HL-60 (cell line): ENCODE data around the gene TNIK.

Experiments
- POLR2AphosphoS5 ChIP-seq: IDR thresholded peaks from 2 replicates; pipeline ENCODE4 v1.6.1; 2012; ENCODE audit warnings: low read depth
- TF ChIP-seq, protein P1 (sequence below): IDR thresholded peaks from one replicate; pipeline ENCODE4 v1.5.1; 2011; ENCODE audit warnings: low read length, control low read depth, inconsistent platforms; ENCODE audit not compliant: insufficient read depth

DNA sequence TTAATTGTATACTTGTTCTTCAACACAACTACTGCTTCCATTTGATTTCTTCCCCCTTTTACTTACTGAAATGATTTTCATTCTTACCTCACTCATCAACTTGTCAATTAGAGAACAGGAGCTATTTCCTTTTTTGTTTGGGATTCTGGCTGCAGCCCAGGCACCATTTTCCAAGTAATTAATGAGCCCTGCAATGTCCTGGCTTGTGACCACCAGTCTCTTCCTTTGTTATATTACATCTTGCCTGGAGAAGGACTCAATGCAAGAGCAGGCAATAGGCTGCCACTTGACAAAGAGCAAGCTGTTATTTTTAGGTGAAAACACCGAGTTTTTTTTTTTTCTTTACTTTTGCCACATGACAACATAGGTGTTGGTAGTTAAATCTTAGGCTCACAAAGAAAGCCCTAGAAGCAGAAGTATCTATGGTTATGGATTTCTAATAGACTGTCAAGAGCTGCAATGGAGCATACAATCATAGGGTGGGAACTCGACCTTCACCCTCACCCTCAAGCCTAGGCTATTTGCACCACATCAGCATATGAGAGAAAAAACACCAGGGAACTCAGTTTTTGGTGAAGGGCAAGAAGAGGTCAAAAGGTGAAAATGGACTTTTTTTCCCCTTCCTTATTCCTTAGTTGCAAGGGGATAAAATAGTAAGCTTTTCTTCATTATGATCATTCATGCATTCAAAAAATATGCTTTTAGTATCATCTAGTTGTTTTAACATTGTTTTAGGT is 114.9 kb downstream of the TNIK start:
- TF ChIP-seq, protein P1, sequence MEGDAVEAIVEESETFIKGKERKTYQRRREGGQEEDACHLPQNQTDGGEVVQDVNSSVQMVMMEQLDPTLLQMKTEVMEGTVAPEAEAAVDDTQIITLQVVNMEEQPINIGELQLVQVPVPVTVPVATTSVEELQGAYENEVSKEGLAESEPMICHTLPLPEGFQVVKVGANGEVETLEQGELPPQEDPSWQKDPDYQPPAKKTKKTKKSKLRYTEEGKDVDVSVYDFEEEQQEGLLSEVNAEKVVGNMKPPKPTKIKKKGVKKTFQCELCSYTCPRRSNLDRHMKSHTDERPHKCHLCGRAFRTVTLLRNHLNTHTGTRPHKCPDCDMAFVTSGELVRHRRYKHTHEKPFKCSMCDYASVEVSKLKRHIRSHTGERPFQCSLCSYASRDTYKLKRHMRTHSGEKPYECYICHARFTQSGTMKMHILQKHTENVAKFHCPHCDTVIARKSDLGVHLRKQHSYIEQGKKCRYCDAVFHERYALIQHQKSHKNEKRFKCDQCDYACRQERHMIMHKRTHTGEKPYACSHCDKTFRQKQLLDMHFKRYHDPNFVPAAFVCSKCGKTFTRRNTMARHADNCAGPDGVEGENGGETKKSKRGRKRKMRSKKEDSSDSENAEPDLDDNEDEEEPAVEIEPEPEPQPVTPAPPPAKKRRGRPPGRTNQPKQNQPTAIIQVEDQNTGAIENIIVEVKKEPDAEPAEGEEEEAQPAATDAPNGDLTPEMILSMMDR = no peak
- TF ChIP-seq POLR2AphosphoS5 = no peak
